ENCODE data around the gene VTI1A.
"Not testable (repeated sequence)": the region's sequence is repeated elsewhere in the genome, so short reads cannot be mapped to it uniquely, and the experiment has no call there.

The VTI1A gene

GRCh38 chr10:112538168-112538567 lies 91.2 kb downstream of the VTI1A start:
- DNase-seq (ENCODE audit: insufficient read length, low spot score) (no peak), FAIRE-seq (no peak)
- no peak for TF ChIP-seq CTCF (IDR thresholded peaks at IDR 0.05; ENCODE audit: insufficient read depth, missing control alignments)

- FAIRE-seq (no peak), DNase-seq (ENCODE audit: insufficient read length, low spot score) (no peak)
- no peak for TF ChIP-seq CTCF (IDR thresholded peaks at IDR 0.05; ENCODE audit: insufficient read depth, missing control alignments)
These were observed 92.3 kb downstream of the VTI1A start for GRCh38 chr10:112539340-112539739.

GRCh38 chr10:112542823-112543222 lies 95.8 kb downstream of the VTI1A start:
- FAIRE-seq; DNase-seq (ENCODE audit: insufficient read length, low spot score): not testable (repeated sequence)

- FAIRE-seq (no peak), DNase-seq (ENCODE audit: insufficient read length, low spot score) (no peak)
- no peak for TF ChIP-seq CTCF (IDR thresholded peaks at IDR 0.05; ENCODE audit: insufficient read depth, missing control alignments)
These were observed 99.5 kb downstream of the VTI1A start for GRCh38 chr10:112546474-112546873.

GRCh38 chr10:112548535-112549276 lies 101.7 kb downstream of the VTI1A start:
- DNase-seq (ENCODE audit: insufficient read length, low spot score) (no peak), FAIRE-seq (no peak)
- TF ChIP-seq CTCF (IDR thresholded peaks at IDR 0.05; ENCODE audit: insufficient read depth, missing control alignments) = no peak

- FAIRE-seq = no peak
- no peak for TF ChIP-seq CTCF (IDR thresholded peaks at IDR 0.05; ENCODE audit: insufficient read depth, missing control alignments)
- no peak for DNase-seq (ENCODE audit: insufficient read length, low spot score)
These were observed 105.6 kb downstream of the VTI1A start for GRCh38 chr10:112552593-112553110.

- FAIRE-seq (no peak), DNase-seq (ENCODE audit: insufficient read length, low spot score) (no peak)
- TF ChIP-seq CTCF (IDR thresholded peaks at IDR 0.05; ENCODE audit: insufficient read depth, missing control alignments) = no peak
These were observed 106.3 kb downstream of the VTI1A start for GRCh38 chr10:112553315-112553714.
